Smooth muscle cell (in vitro differentiated cells): ENCODE results near the gene RASSF6. TPM values are rescaled to one million over a fixed set of nuclear protein-coding genes. Genes with fewer than 3 reads are reported as not detected.
A peak's percentile ranks its signal among the peaks of the same experiment; 100 is the strongest.

Experiments used
- DNase-seq: peaks from one replicate; lab custom pipeline; 2025; ENCODE audit not compliant: unreplicated experiment; lab: John Stamatoyannopoulos, UW
- H2AFZ ChIP-seq: fragments of 200-600 bp; sonication (generic); 2 replicates; pipeline ENCODE4 v1.6.0; 2016; ENCODE audit warnings: antibody characterized with exemption, low read depth, mild to moderate bottlenecking
- H3F3A ChIP-seq: fragments of 200-600 bp; sonication (generic); 2 replicates; pipeline ENCODE4 v1.6.0; 2017; ENCODE audit warnings: antibody characterized with exemption, low read depth
- H3K27ac ChIP-seq: fragments of 200-600 bp; sonication (generic); 2 replicates; pipeline ENCODE4 v1.5.1; 2016; ENCODE audit warnings: low read depth, mild to moderate bottlenecking
- H3K27me3 ChIP-seq: fragments of 200-600 bp; sonication (generic); 2 replicates; pipeline ENCODE4 v1.6.1; 2016; ENCODE audit warnings: low read depth, mild to moderate bottlenecking
- H3K36me3 ChIP-seq: fragments of 200-600 bp; sonication (generic); 2 replicates; pipeline ENCODE4 v1.5.1; 2016; ENCODE audit warnings: low read depth
- H3K4me1 ChIP-seq: fragments of 200-600 bp; sonication (generic); 2 replicates; pipeline ENCODE4 v1.5.1; 2016; ENCODE audit warnings: low read depth
- H3K4me2 ChIP-seq: fragments of 200-600 bp; sonication (generic); 2 replicates; pipeline ENCODE4 v1.6.0; 2016; ENCODE audit warnings: mild to moderate bottlenecking
- H3K4me3 ChIP-seq: fragments of 200-600 bp; sonication (generic); 2 replicates; pipeline ENCODE4 v1.5.1; 2016; ENCODE audit warnings: mild to moderate bottlenecking
- H3K79me2 ChIP-seq: fragments of 200-600 bp; sonication (generic); 2 replicates; pipeline ENCODE4 v1.6.0; 2016; ENCODE audit warnings: low read depth, mild to moderate bottlenecking
- H3K9ac ChIP-seq: fragments of 200-600 bp; sonication (generic); 2 replicates; pipeline ENCODE4 v1.6.0; 2016; ENCODE audit warnings: low read depth
- H3K9me3 ChIP-seq: fragments of 200-600 bp; sonication (generic); replicated peaks from 2 replicates; pipeline ENCODE4 v1.5.1; 2016; ENCODE audit warnings: low read depth
- H4K20me1 ChIP-seq: fragments of 200-600 bp; sonication (generic); 2 replicates; pipeline ENCODE4 v1.6.0; 2016; ENCODE audit warnings: low read depth
- WGBS: methylation state at CpG from one replicate; pipeline ENCODE4 v1.1.7; 2016; ENCODE audit warnings: low lambda C conversion rate; 5-methylcytosine and 5-hydroxymethylcytosine counted together
- polyA plus RNA-seq: library from polyadenylated mRNA; unstranded; fragments of >200 nt; fragmentation: Nextera tagmentation; extraction: Ambion mirVana; gene quantifications from 2 replicates; pipeline ENCODE4 v1.2.1, GENCODE V29; 2016
- total RNA-seq: library from RNA; depleted of rRNA; stranded (reverse); fragments of >200 nt; gene quantifications from 2 replicates; pipeline ENCODE4 v1.2.3, GENCODE V29; 2014
- TF ChIP-seq, protein P1 (sequence below): fragments of 200-600 bp; sonication (generic); IDR thresholded peaks from 2 replicates; pipeline ENCODE4 v1.5.1; 2017; ENCODE audit warnings: borderline replicate concordance, mild to moderate bottlenecking, antibody characterized with exemption; ENCODE audit not compliant: insufficient read depth, poor library complexity, severe bottlenecking

Gene RASSF6
- total and polyA plus RNA-seq, 2 experiments from 2014 or later, result 0.09 TPM; not detected in 1

DNA sequence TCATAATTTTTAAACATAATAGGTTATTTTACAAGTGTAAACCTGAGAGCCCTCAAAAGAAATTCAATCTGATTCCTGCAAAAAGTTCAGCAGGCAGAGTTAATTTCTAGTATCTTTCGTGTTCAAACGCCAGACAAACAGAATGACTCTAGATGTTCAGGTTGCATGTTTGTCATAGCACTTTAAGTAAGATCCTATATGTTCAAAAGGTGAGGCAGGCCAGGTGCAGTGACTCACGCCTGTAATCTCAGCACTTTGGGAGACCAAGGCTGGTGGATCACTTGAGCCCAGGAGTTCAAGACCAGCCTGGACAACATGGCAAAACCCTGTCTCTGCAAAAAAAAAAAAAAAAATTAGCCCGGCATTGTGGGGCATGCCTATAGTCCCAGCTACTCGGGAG, 1.1 kb upstream of the RASSF6 start:
- no peak overlapping the region for H2AFZ ChIP-seq
- no peak overlapping the region for H3K27ac ChIP-seq
- H3K4me2 ChIP-seq, result no peak overlapping the region
- WGBS, result 97% methylated on average over 5 of the region's 5 CpGs
- H3K9me3 ChIP-seq, result no peaks in the 10 kb centered on the region
- peaks cover 27% of the 10 kb centered on the region for H3K27me3 ChIP-seq
- no peaks in the 10 kb centered on the region for H3K79me2 ChIP-seq
- no peaks in the 10 kb centered on the region for H4K20me1 ChIP-seq
- DNase-seq, result no peak
- H3K9ac ChIP-seq, result no peak overlapping the region
- H3F3A ChIP-seq, result no peaks in the 10 kb centered on the region
- TF ChIP-seq, protein P1, sequence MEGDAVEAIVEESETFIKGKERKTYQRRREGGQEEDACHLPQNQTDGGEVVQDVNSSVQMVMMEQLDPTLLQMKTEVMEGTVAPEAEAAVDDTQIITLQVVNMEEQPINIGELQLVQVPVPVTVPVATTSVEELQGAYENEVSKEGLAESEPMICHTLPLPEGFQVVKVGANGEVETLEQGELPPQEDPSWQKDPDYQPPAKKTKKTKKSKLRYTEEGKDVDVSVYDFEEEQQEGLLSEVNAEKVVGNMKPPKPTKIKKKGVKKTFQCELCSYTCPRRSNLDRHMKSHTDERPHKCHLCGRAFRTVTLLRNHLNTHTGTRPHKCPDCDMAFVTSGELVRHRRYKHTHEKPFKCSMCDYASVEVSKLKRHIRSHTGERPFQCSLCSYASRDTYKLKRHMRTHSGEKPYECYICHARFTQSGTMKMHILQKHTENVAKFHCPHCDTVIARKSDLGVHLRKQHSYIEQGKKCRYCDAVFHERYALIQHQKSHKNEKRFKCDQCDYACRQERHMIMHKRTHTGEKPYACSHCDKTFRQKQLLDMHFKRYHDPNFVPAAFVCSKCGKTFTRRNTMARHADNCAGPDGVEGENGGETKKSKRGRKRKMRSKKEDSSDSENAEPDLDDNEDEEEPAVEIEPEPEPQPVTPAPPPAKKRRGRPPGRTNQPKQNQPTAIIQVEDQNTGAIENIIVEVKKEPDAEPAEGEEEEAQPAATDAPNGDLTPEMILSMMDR, result no peak
- no peaks in the 10 kb centered on the region for H3K36me3 ChIP-seq
- H3K4me1 ChIP-seq, result peaks cover 11% of the 10 kb centered on the region
- H3K4me3 ChIP-seq, result no peak overlapping the region

DNA sequence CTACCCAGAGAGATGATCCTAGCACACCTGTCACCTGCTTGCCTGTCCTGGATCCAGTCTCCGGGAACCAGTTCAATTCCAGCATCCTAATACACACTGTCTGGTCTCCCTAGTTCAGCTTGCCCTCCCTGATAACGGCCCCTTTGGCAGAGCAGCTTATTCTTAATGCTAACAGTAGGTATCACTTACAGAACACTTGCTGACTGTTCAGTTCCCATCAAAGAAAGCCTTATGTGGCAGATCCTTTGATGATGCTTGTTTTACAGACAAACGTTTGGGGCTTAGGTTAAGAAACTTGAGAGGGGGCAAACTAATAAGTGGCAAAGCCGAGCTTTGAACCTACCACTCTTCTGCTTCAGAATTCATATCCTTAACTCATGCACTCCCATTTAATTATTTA, 890 bp downstream of the RASSF6 start:
- H3K9ac ChIP-seq, result no peak overlapping the region
- no peak overlapping the region for H3K27ac ChIP-seq
- no peaks in the 10 kb centered on the region for H3F3A ChIP-seq
- WGBS, result 70% methylated on average over 4 of the region's 4 CpGs
- no peaks in the 10 kb centered on the region for H3K79me2 ChIP-seq
- DNase-seq, result no peak
- H4K20me1 ChIP-seq, result no peaks in the 10 kb centered on the region
- H3K4me3 ChIP-seq, result peak overlapping the region; percentile 44
- TF ChIP-seq, protein P1, result no peak
- no peaks in the 10 kb centered on the region for H3K9me3 ChIP-seq
- H3K27me3 ChIP-seq, result peaks cover 27% of the 10 kb centered on the region
- no peak overlapping the region for H3K4me2 ChIP-seq
- H2AFZ ChIP-seq, result no peak overlapping the region
- H3K4me1 ChIP-seq, result peaks cover 11% of the 10 kb centered on the region
- no peaks in the 10 kb centered on the region for H3K36me3 ChIP-seq

DNA sequence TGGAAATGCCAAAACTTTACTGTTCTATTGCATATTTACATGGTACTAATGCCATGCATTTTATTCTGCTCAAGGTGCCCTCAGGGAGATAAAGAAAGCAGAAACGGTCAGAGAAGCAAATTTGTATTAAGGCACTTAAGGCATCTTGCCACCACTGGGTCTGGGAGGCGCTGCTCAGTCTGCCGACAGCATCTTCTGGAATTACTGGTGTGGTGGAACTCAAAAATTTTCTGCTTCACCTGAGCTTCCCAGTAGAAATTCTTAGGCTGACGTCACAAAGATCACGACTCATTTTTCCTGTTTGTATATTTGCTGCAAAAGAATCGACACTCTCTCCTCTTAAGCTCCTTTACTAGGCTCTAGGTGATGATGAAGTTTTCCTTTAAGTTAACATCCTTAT, 3.0 kb downstream of the RASSF6 start:
- Histone ChIP-seq H3F3A (no peaks in the 10 kb centered on the region), H4K20me1 (no peaks in the 10 kb centered on the region), H3K4me3 (no peak overlapping the region), H3K27me3 (peaks cover 27% of the 10 kb centered on the region), H3K9me3 (no peaks in the 10 kb centered on the region), H3K36me3 (no peaks in the 10 kb centered on the region), H3K27ac (no peak overlapping the region), H3K4me2 (no peak overlapping the region), H3K4me1 (peaks cover 11% of the 10 kb centered on the region), H3K79me2 (no peaks in the 10 kb centered on the region), H2AFZ (no peak overlapping the region), H3K9ac (no peak overlapping the region)
- no peak for DNase-seq
- WGBS, result 64% methylated on average over 6 of the region's 6 CpGs
- TF ChIP-seq, protein P1, result no peak

DNA sequence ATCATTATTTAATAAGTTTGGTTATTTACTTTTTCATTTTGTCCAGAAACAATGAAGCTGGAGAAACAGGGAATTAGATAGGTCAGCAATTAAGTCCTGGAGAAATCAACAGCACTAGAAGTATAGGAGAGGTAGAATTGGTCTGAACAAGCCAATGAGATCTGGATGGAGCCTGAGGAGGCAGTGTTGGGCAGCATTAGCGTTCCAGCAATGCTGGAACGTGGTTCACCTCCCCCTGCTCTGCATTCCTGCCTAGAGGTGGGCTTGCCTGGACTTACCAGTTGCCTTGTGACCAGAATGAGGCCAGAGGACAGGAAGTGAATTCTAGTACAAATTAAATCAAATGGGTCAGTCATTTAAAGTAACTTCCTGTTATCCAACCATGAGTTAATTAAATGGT, 4.6 kb downstream of the RASSF6 start:
- no peak overlapping the region for H3K27ac ChIP-seq

More for the DNA sequence above, 4.6 kb downstream of the RASSF6 start:
- H3K4me3 ChIP-seq, result no peak overlapping the region
- 4% methylated on average over 2 of the region's 2 CpGs for WGBS
- no peak overlapping the region for H2AFZ ChIP-seq
- H3K4me1 ChIP-seq, result peaks cover 7% of the 10 kb centered on the region
- TF ChIP-seq, protein P1, result no peak
- no peaks in the 10 kb centered on the region for H3K79me2 ChIP-seq
- H4K20me1 ChIP-seq, result no peaks in the 10 kb centered on the region
- H3K36me3 ChIP-seq, result no peaks in the 10 kb centered on the region
- no peak overlapping the region for H3K4me2 ChIP-seq
- no peaks in the 10 kb centered on the region for H3F3A ChIP-seq
- no peak overlapping the region for H3K9ac ChIP-seq
- no peaks in the 10 kb centered on the region for H3K9me3 ChIP-seq
- DNase-seq, result no peak
- H3K27me3 ChIP-seq, result peaks cover 25% of the 10 kb centered on the region
